ENCODE measurements around the gene DLGAP1.

- TF ChIP-seq CREB5 (CRISPR knock-in tag; IDR thresholded peaks at IDR 0.05; ENCODE audit: low read depth) (no peak), PATZ1 (CRISPR knock-in tag; IDR thresholded peaks at IDR 0.05; ENCODE audit: borderline replicate concordance) (no peak), TOX (CRISPR knock-in tag; IDR thresholded peaks at IDR 0.05; ENCODE audit: borderline replicate concordance) (no peak), SNAI2 (CRISPR knock-in tag; IDR thresholded peaks at IDR 0.05) (no peak), ARNTL (CRISPR knock-in tag; IDR thresholded peaks at IDR 0.05; ENCODE audit: borderline replicate concordance, low read depth) (no peak), OSR1 (CRISPR knock-in tag; IDR thresholded peaks at IDR 0.05) (no peak), CSRNP3 (CRISPR knock-in tag; IDR thresholded peaks at IDR 0.05) (no peak), ZFP30 (CRISPR knock-in tag; IDR thresholded peaks at IDR 0.05) (no peak)
These were observed 663.9 kb downstream of the DLGAP1 start for GRCh38 chr18:3791238-3791637.

All from SK-N-SH treated with all-trans-retinoic acid at 6 μM for 48 hours (cell line).